ENCODE results near the gene EPB41L1. TPM values are rescaled to one million over a fixed set of nuclear protein-coding genes. Genes with fewer than 3 reads are reported as not detected.

EPB41L1 gene
- total RNA-seq, 2 experiments from 2014 or later: 1.0 to 2.2 TPM

GRCh38 chr20:36109251-36109947, 45.1 kb upstream of the EPB41L1 start:
- ChIA-PET POLR2A (interaction anchor here (1.3 kb wide), 1 partner anchor 9 kb away, joined by 3 read pairs; no protein-coding TSS in a partner anchor), CTCF (interaction anchor here (1.7 kb wide), 1 partner anchor 47 kb away, joined by 4 read pairs; no protein-coding TSS in a partner anchor)
- no peak for ATAC-seq
- no peak for TF ChIP-seq CTCF (IDR thresholded peaks at IDR 0.05)
- no peak overlapping the region for H3K4me3 Mint-ChIP-seq
- H3K27me3 Mint-ChIP-seq: no peaks in the 10 kb centered on the region
- no peaks in the 10 kb centered on the region for H3K36me3 Mint-ChIP-seq (ENCODE audit: low read depth)
- intact Hi-C loops (cut with micrococcal nuclease): no loop called here
- H3K9me3 Mint-ChIP-seq: no peaks in the 10 kb centered on the region
- H3K27ac Mint-ChIP-seq: no peak overlapping the region
- no peak for DNase-seq
- H3K4me1 Mint-ChIP-seq (ENCODE audit: low read depth): no peaks in the 10 kb centered on the region

- TF ChIP-seq CTCF (IDR thresholded peaks at IDR 0.05): no peak
- no peaks in the 10 kb centered on the region for H3K36me3 Mint-ChIP-seq (ENCODE audit: low read depth)
- H3K27ac Mint-ChIP-seq: no peak overlapping the region
- intact Hi-C loops (cut with micrococcal nuclease): no loop called here
- H3K27me3 Mint-ChIP-seq: peaks cover 1% of the 10 kb centered on the region
- no peak for ATAC-seq
- no peaks in the 10 kb centered on the region for H3K9me3 Mint-ChIP-seq
- no peak overlapping the region for H3K4me3 Mint-ChIP-seq
- CTCF ChIA-PET: interaction anchor here (0.6 to 1.9 kb wide), 5 partner anchors 12 to 118 kb away, joined by 3 to 7 read pairs (median 4); no protein-coding TSS in a partner anchor
- no peak for DNase-seq
- POLR2A ChIA-PET: no interaction called here
- H3K4me1 Mint-ChIP-seq (ENCODE audit: low read depth): no peaks in the 10 kb centered on the region
Observed at GRCh38 chr20:36110994-36111393, 43.5 kb upstream of the EPB41L1 start.

GRCh38 chr20:36112112-36112511, 42.4 kb upstream of the EPB41L1 start:
- H3K27ac Mint-ChIP-seq: no peak overlapping the region
- POLR2A ChIA-PET: interaction anchor here (1.0 kb wide), 1 partner anchor 10 kb away, joined by 3 read pairs; no protein-coding TSS in a partner anchor
- H3K27me3 Mint-ChIP-seq: peaks cover 3% of the 10 kb centered on the region
- no peak for ATAC-seq
- CTCF ChIA-PET: interaction anchor here (1.1 to 1.9 kb wide), 2 partner anchors 118 to 119 kb away, joined by 3 to 7 read pairs; no protein-coding TSS in a partner anchor
- DNase-seq: no peak
- H3K4me1 Mint-ChIP-seq (ENCODE audit: low read depth): no peaks in the 10 kb centered on the region
- TF ChIP-seq CTCF (IDR thresholded peaks at IDR 0.05): no peak
- H3K36me3 Mint-ChIP-seq (ENCODE audit: low read depth): no peaks in the 10 kb centered on the region
- H3K9me3 Mint-ChIP-seq: no peaks in the 10 kb centered on the region
- intact Hi-C loops (cut with micrococcal nuclease): no loop called here
- H3K4me3 Mint-ChIP-seq: no peak overlapping the region

DNA sequence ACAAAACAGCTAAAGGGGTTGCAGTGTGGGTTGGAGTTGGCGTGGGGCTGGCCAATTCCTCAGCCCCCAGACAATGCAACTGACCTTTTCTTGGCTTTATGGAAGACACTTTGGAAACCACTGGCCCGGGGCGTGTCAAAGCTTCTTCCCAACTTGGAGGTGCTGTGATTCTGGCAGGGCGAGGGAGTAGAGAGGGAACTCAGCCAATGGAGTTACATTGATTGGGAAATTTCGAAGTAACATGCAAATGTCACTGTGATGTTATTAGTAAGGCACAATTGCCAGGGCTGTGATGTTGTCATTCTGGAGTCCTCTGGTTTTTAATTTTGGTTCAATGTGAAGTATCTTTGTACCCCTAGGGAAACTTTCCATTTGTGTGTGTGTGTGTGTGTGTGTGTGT, 41.5 kb upstream of the EPB41L1 start:
- intact Hi-C loops (cut with micrococcal nuclease): no loop called here
- H3K36me3 Mint-ChIP-seq (ENCODE audit: low read depth): no peaks in the 10 kb centered on the region
- H3K9me3 Mint-ChIP-seq: no peaks in the 10 kb centered on the region
- H3K27ac Mint-ChIP-seq: no peak overlapping the region
- POLR2A ChIA-PET: interaction anchor here (1.0 kb wide), 1 partner anchor 10 kb away, joined by 3 read pairs; no protein-coding TSS in a partner anchor
- CTCF ChIA-PET: interaction anchor here (1.0 to 1.1 kb wide), 2 partner anchors 90 to 119 kb away, joined by 3 read pairs; no protein-coding TSS in a partner anchor
- H3K4me1 Mint-ChIP-seq (ENCODE audit: low read depth): no peaks in the 10 kb centered on the region
- ATAC-seq (no peak), DNase-seq (no peak)
- peaks cover 3% of the 10 kb centered on the region for H3K27me3 Mint-ChIP-seq
- no peak for TF ChIP-seq CTCF (IDR thresholded peaks at IDR 0.05)
- H3K4me3 Mint-ChIP-seq: no peak overlapping the region

GRCh38 chr20:36113566-36114250, 40.8 kb upstream of the EPB41L1 start:
- H3K27me3 Mint-ChIP-seq: peaks cover 3% of the 10 kb centered on the region
- no peak for TF ChIP-seq CTCF (IDR thresholded peaks at IDR 0.05)
- H3K9me3 Mint-ChIP-seq: no peaks in the 10 kb centered on the region
- ChIA-PET CTCF (interaction anchor here (1.0 to 2.2 kb wide), 3 partner anchors 25 to 121 kb away, joined by 3 to 7 read pairs (median 6); no protein-coding TSS in a partner anchor), POLR2A (no interaction called here)
- no peak overlapping the region for H3K27ac Mint-ChIP-seq
- intact Hi-C loops (cut with micrococcal nuclease): no loop called here
- no peaks in the 10 kb centered on the region for H3K36me3 Mint-ChIP-seq (ENCODE audit: low read depth)
- H3K4me1 Mint-ChIP-seq (ENCODE audit: low read depth): no peaks in the 10 kb centered on the region
- DNase-seq: no peak
- H3K4me3 Mint-ChIP-seq: no peak overlapping the region
- no peak for ATAC-seq
